HCT116 (cell line): Measurements from ENCODE around the gene TOLLIP.

Experiments
- CEBPB ChIP-seq: IDR thresholded peaks from 2 replicates; pipeline ENCODE4 v1.6.1; 2012; ENCODE audit warnings: low read depth
- JUND ChIP-seq: IDR thresholded peaks from 2 replicates; pipeline ENCODE4 v1.6.1; 2012
- POLR2A ChIP-seq: IDR thresholded peaks from 2 replicates; pipeline ENCODE4 v1.7.0; 2011; ENCODE audit warnings: borderline replicate concordance; ENCODE audit not compliant: insufficient read depth, insufficient read length; ENCODE audit errors: extremely low read depth
- POLR2AphosphoS5 ChIP-seq: IDR thresholded peaks from 2 replicates; pipeline ENCODE4 v1.6.1; 2011; ENCODE audit warnings: mild to moderate bottlenecking, low read depth, low read length, moderate library complexity
- ZBTB33 ChIP-seq: IDR thresholded peaks from 2 replicates; pipeline ENCODE4 v1.6.1; 2011; ENCODE audit warnings: mild to moderate bottlenecking, low read length, moderate library complexity; ENCODE audit not compliant: insufficient replicate concordance; ENCODE audit errors: extremely low read depth
- TF ChIP-seq, protein P1 (sequence below), 3 experiments: fragments of 200-600 bp in 1 of 3; sonication (generic) in 1 of 3; IDR thresholded peaks in 2 of 3; conservative IDR thresholded peaks in 1 of 3; 2 replicates each; pipeline ENCODE4 v1.5.1; 2012 to 2017; ENCODE audit warnings: low read depth in 2 of 3, low read length in 2 of 3, antibody characterized with exemption in 1 of 3, borderline replicate concordance in 1 of 3, control low read depth in 1 of 3, mild to moderate bottlenecking in 1 of 3, mixed read lengths in 1 of 3, mixed run types in 1 of 3, moderate library complexity in 1 of 3; ENCODE audit not compliant: insufficient read depth in 1 of 3
- TF ChIP-seq, protein P2 (sequence below): IDR thresholded peaks from 2 replicates; pipeline ENCODE4 v1.6.1; 2012

DNA sequence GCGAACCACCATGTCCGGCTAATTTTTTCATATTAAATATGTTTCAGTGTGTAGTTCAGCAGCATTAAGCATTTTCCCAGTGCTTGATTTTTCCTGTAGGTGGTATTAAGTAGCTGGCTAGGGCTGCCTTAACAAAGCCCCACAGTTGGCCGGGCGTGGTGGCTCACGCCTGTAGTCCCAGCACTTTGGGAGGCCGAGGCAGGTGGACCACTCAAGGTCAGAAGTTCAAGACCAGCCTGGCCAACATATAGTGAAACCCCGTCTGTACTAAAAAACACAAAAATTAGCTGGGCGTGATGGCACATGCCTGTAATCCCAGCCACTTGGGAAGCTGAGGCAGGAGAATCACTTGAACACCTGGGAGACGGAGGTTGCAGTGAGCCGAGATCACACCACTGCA lies 33.5 kb upstream of the TOLLIP start:
- TF ChIP-seq, protein P1, sequence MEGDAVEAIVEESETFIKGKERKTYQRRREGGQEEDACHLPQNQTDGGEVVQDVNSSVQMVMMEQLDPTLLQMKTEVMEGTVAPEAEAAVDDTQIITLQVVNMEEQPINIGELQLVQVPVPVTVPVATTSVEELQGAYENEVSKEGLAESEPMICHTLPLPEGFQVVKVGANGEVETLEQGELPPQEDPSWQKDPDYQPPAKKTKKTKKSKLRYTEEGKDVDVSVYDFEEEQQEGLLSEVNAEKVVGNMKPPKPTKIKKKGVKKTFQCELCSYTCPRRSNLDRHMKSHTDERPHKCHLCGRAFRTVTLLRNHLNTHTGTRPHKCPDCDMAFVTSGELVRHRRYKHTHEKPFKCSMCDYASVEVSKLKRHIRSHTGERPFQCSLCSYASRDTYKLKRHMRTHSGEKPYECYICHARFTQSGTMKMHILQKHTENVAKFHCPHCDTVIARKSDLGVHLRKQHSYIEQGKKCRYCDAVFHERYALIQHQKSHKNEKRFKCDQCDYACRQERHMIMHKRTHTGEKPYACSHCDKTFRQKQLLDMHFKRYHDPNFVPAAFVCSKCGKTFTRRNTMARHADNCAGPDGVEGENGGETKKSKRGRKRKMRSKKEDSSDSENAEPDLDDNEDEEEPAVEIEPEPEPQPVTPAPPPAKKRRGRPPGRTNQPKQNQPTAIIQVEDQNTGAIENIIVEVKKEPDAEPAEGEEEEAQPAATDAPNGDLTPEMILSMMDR (IDR thresholded peaks at IDR 0.05 in 2 of 3, conservative IDR thresholded peaks at IDR 0.05 in 1 of 3; ENCODE audit: borderline replicate concordance in 1 of 3, insufficient read depth in 1 of 3, low read depth in 2 of 3, low read length in 2 of 3): no peak
- TF ChIP-seq, protein P2, sequence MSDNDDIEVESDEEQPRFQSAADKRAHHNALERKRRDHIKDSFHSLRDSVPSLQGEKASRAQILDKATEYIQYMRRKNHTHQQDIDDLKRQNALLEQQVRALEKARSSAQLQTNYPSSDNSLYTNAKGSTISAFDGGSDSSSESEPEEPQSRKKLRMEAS: no peak
- TF ChIP-seq CEBPB: no peak
- TF ChIP-seq POLR2AphosphoS5: no peak
- no peak for TF ChIP-seq POLR2A
- no peak for TF ChIP-seq JUND
- TF ChIP-seq ZBTB33: no peak
